GM23338 (cell line): Measurements from ENCODE around the gene NEURL1. TPM values are rescaled to one million over a fixed set of nuclear protein-coding genes. Genes with fewer than 3 reads are reported as not detected.
A peak's percentile ranks its signal among the peaks of the same experiment; 100 is the strongest.

Experiments
- ATAC-seq: fragments of 200-7000 bp; cut with Tn5 transposase; 3 replicates; pipeline ENCODE4 v1.9.1; 2020
- DNase-seq: peaks from one replicate; pipeline ENCODE4 v3.0.0-alpha.2; 2015; ENCODE audit warnings: low spot score
- H2AFZ ChIP-seq: fragments of 200-600 bp; sonication (generic); 2 replicates; pipeline ENCODE4 v1.8.0; 2016; ENCODE audit warnings: antibody characterized with exemption, mild to moderate bottlenecking, moderate library complexity
- H3F3A ChIP-seq: fragments of 200-600 bp; sonication (generic); replicated peaks from 2 replicates; pipeline ENCODE4 v1.8.0; 2017; ENCODE audit warnings: antibody characterized with exemption, mixed run types, low read depth
- H3K27ac ChIP-seq: fragments of 200-600 bp; sonication (generic); 2 replicates; pipeline ENCODE4 v1.6.1; 2016; ENCODE audit warnings: low read depth
- H3K27me3 ChIP-seq: fragments of 200-600 bp; sonication (generic); 2 replicates; pipeline ENCODE4 v1.8.0; 2016; ENCODE audit warnings: mild to moderate bottlenecking, mixed run types, moderate library complexity; ENCODE audit not compliant: insufficient read depth
- H3K36me3 ChIP-seq: fragments of 200-600 bp; sonication (generic); 2 replicates; pipeline ENCODE4 v1.8.0; 2016; ENCODE audit warnings: mild to moderate bottlenecking; ENCODE audit not compliant: insufficient read depth
- H3K4me1 ChIP-seq: fragments of 200-600 bp; sonication (generic); 2 replicates; pipeline ENCODE4 v1.8.0; 2016; ENCODE audit warnings: mild to moderate bottlenecking, moderate library complexity; ENCODE audit not compliant: insufficient read depth
- H3K4me2 ChIP-seq: fragments of 200-600 bp; sonication (generic); 2 replicates; pipeline ENCODE4 v1.7.1; 2017; ENCODE audit warnings: mixed run types
- H3K4me3 ChIP-seq: fragments of 200-600 bp; sonication (generic); 2 replicates; pipeline ENCODE4 v1.6.1; 2016; ENCODE audit warnings: mixed run types
- H3K79me2 ChIP-seq: fragments of 200-600 bp; sonication (generic); replicated peaks from 2 replicates; pipeline ENCODE4 v1.8.0; 2017; ENCODE audit warnings: mild to moderate bottlenecking; ENCODE audit not compliant: insufficient read depth
- H3K9me2 ChIP-seq: fragments of 200-600 bp; sonication (generic); 2 replicates; pipeline ENCODE4 v1.8.0; 2017; ENCODE audit not compliant: insufficient read depth
- H4K20me1 ChIP-seq: fragments of 200-600 bp; sonication (generic); replicated peaks from 2 replicates; pipeline ENCODE4 v1.8.0; 2017; ENCODE audit warnings: mild to moderate bottlenecking; ENCODE audit not compliant: insufficient read depth
- H3K27ac Mint-ChIP-seq: 2 replicates; pipeline ENCODE4 v1.8.0; 2020; ENCODE audit warnings: inconsistent platforms, mild to moderate bottlenecking, moderate library complexity, mixed read lengths
- H3K27me3 Mint-ChIP-seq: 3 replicates; pipeline ENCODE4 v1.8.0; 2022; ENCODE audit warnings: low read depth, mild to moderate bottlenecking, moderate library complexity, mixed read lengths, inconsistent platforms; ENCODE audit not compliant: insufficient read depth, poor library complexity
- H3K36me3 Mint-ChIP-seq: 3 replicates; pipeline ENCODE4 v1.8.0; 2021; ENCODE audit warnings: low read depth, mild to moderate bottlenecking, inconsistent platforms, moderate library complexity, mixed read lengths
- H3K4me1 Mint-ChIP-seq: 3 replicates; pipeline ENCODE4 v1.8.0; 2020; ENCODE audit warnings: mild to moderate bottlenecking, inconsistent platforms, mixed read lengths
- H3K4me3 Mint-ChIP-seq: 3 replicates; pipeline ENCODE4 v1.8.0; 2021; ENCODE audit warnings: moderate library complexity, mild to moderate bottlenecking, inconsistent platforms, mixed read lengths
- H3K9me3 Mint-ChIP-seq: 3 replicates; pipeline ENCODE4 v1.8.0; 2020; ENCODE audit warnings: moderate library complexity, mild to moderate bottlenecking, inconsistent platforms, mixed read lengths
- CREB1 ChIP-seq: fragments of 250-450 bp; sonication (Bioruptor Pico); IDR thresholded peaks from 2 replicates; pipeline ENCODE4 v1.5.0; 2020; ENCODE audit warnings: low read depth, mild to moderate bottlenecking, moderate library complexity
- CTCF ChIP-seq, 2 experiments: fragments of 200-600 bp in 1 of 2; sonication (generic) in 1 of 2; conservative IDR thresholded peaks; 2 replicates each; pipeline versions ENCODE4 v1.5.1 to v1.6.1; 2016 to 2017; ENCODE audit warnings: antibody characterized with exemption in 2 of 2, low read depth in 2 of 2, mild to moderate bottlenecking in 2 of 2, moderate library complexity in 1 of 2
- ETS1 ChIP-seq: IDR thresholded peaks from 2 replicates; pipeline ENCODE4 v1.6.1; 2016; ENCODE audit warnings: antibody characterized with exemption
- EZH2 ChIP-seq: fragments of 200-600 bp; sonication (generic); IDR thresholded peaks from one replicate; pipeline ENCODE4 v1.8.0; 2017; ENCODE audit warnings: antibody characterized with exemption, mild to moderate bottlenecking, low read depth; ENCODE audit not compliant: unreplicated experiment
- EZH2phosphoT487 ChIP-seq: fragments of 200-600 bp; sonication (generic); IDR thresholded peaks from one replicate; pipeline ENCODE4 v1.8.1; 2018; ENCODE audit warnings: antibody characterized with exemption; ENCODE audit not compliant: unreplicated experiment
- JUNB ChIP-seq: IDR thresholded peaks from one replicate; pipeline ENCODE4 v1.6.1; 2016; ENCODE audit warnings: antibody characterized with exemption; ENCODE audit not compliant: unreplicated experiment
- NANOG ChIP-seq: IDR thresholded peaks from 2 replicates; pipeline ENCODE4 v1.6.1; 2016; ENCODE audit warnings: antibody characterized with exemption, borderline replicate concordance
- POLR2AphosphoS5 ChIP-seq: IDR thresholded peaks from 2 replicates; pipeline ENCODE4 v1.6.1; 2016; ENCODE audit warnings: antibody characterized with exemption, low read depth
- REST ChIP-seq: IDR thresholded peaks from one replicate; pipeline ENCODE4 v1.6.1; 2018; ENCODE audit warnings: antibody characterized with exemption; ENCODE audit not compliant: unreplicated experiment
- STAT1 ChIP-seq: IDR thresholded peaks from one replicate; pipeline ENCODE4 v1.6.1; 2016; ENCODE audit warnings: antibody characterized with exemption; ENCODE audit not compliant: unreplicated experiment
- ZNF114 ChIP-seq: fragments of 250-450 bp; sonication (Bioruptor Pico); IDR thresholded peaks from 2 replicates; pipeline ENCODE4 v1.5.0; 2020; ENCODE audit warnings: mild to moderate bottlenecking, moderate library complexity
- ZNF331 ChIP-seq: fragments of 250-450 bp; sonication (Bioruptor Pico); IDR thresholded peaks from 2 replicates; pipeline ENCODE4 v1.5.0; 2020; ENCODE audit warnings: low read depth, mild to moderate bottlenecking, moderate library complexity
- polyA plus RNA-seq: library from polyadenylated mRNA; unstranded; fragments of >200 nt; fragmentation: Nextera tagmentation; extraction: Ambion mirVana; gene quantifications from 2 replicates; pipeline ENCODE4 v1.2.1, GENCODE V29; 2016
- total RNA-seq: library from RNA; depleted of rRNA; stranded (reverse); fragments of >200 nt; shearing (Covaris generic); gene quantifications from 2 replicates; pipeline ENCODE4 v1.2.3, GENCODE V29; 2014

The NEURL1 gene
- total and polyA plus RNA-seq, 2 experiments from 2014 or later: 0.82 to 1.1 TPM

- Histone ChIP-seq H3K27me3 (no peaks in the 10 kb centered on the region), H3K27ac (no peak overlapping the region), H4K20me1 (no peaks in the 10 kb centered on the region), H3K79me2 (no peaks in the 10 kb centered on the region), H3K4me1 (no peaks in the 10 kb centered on the region), H3K4me3 (no peak overlapping the region), H3F3A (no peaks in the 10 kb centered on the region), H3K9me2 (no peaks in the 10 kb centered on the region), H3K36me3 (no peaks in the 10 kb centered on the region), H2AFZ (peak overlapping the region; percentile 85; the same call in 1 of the 2 replicates), H3K4me2 (no peak overlapping the region; the same call in 1 of the 2 replicates)
- no peaks in the 10 kb centered on the region for H3K36me3 Mint-ChIP-seq
- H3K4me3 Mint-ChIP-seq: no peak overlapping the region
- peaks cover 19% of the 10 kb centered on the region for H3K27me3 Mint-ChIP-seq
- no peak for TF ChIP-seq ETS1
- no peak for TF ChIP-seq EZH2
- no peak for TF ChIP-seq NANOG
- no peak for TF ChIP-seq STAT1
- no peak for TF ChIP-seq CREB1 (CRISPR knock-in tag)
- no peak for TF ChIP-seq EZH2phosphoT487
- no peak for TF ChIP-seq CTCF (conservative IDR thresholded peaks at IDR 0.05; ENCODE audit: low read depth in 2 of 2)
- no peak for DNase-seq
- H3K27ac Mint-ChIP-seq: no peak overlapping the region
- no peaks in the 10 kb centered on the region for H3K9me3 Mint-ChIP-seq
- no peak for ATAC-seq
- peaks cover 31% of the 10 kb centered on the region for H3K4me1 Mint-ChIP-seq
Observed at GRCh38 chr10:103472005-103472404, 21.5 kb upstream of the NEURL1 start.

GRCh38 chr10:103473261-103473671 lies 20.2 kb upstream of the NEURL1 start:
- Histone ChIP-seq H3K9me2 (no peaks in the 10 kb centered on the region), H3K4me2 (no peak overlapping the region), H3K4me1 (no peaks in the 10 kb centered on the region), H3K36me3 (no peaks in the 10 kb centered on the region), H3K4me3 (no peak overlapping the region), H4K20me1 (no peaks in the 10 kb centered on the region), H3K27me3 (no peaks in the 10 kb centered on the region), H2AFZ (peak overlapping the region; percentile 23; the same call in 1 of the 2 replicates), H3K79me2 (no peaks in the 10 kb centered on the region), H3K27ac (no peak overlapping the region), H3F3A (no peaks in the 10 kb centered on the region)
- ATAC-seq (no peak), DNase-seq (no peak)
- H3K9me3 Mint-ChIP-seq: no peaks in the 10 kb centered on the region
- no peaks in the 10 kb centered on the region for H3K36me3 Mint-ChIP-seq
- no peak overlapping the region for H3K27ac Mint-ChIP-seq
- H3K27me3 Mint-ChIP-seq: peaks cover 17% of the 10 kb centered on the region
- H3K4me1 Mint-ChIP-seq: peaks cover 34% of the 10 kb centered on the region
- H3K4me3 Mint-ChIP-seq: no peak overlapping the region
- TF ChIP-seq NANOG (no peak), REST (no peak), EZH2 (no peak), CTCF (conservative IDR thresholded peaks at IDR 0.05; ENCODE audit: low read depth in 2 of 2) (no peak), ZNF331 (CRISPR knock-in tag) (no peak), POLR2AphosphoS5 (no peak), CREB1 (CRISPR knock-in tag) (no peak), STAT1 (no peak), ZNF114 (CRISPR knock-in tag) (no peak), ETS1 (no peak), JUNB (no peak), EZH2phosphoT487 (no peak)
